Fibroblast of lung (primary cell): Measurements from ENCODE around the gene KRTAP4-12.

Experiments used
- EZH2 ChIP-seq: IDR thresholded peaks from 2 replicates; pipeline ENCODE4 v1.5.1; 2012; ENCODE audit warnings: low read length, control low read depth, mild to moderate bottlenecking; ENCODE audit errors: missing control alignments
- TF ChIP-seq, protein P1 (sequence below), 2 donors: IDR thresholded peaks in 1 of 2; conservative IDR thresholded peaks in 1 of 2; 1 replicate in 1 of 2; 2 replicates in 1 of 2; pipeline ENCODE4 v1.5.1; 2011 to 2012; ENCODE audit warnings: low read length in 2 of 2, control low read depth in 1 of 2, inconsistent platforms in 1 of 2, low read depth in 1 of 2, mild to moderate bottlenecking in 1 of 2

DNA sequence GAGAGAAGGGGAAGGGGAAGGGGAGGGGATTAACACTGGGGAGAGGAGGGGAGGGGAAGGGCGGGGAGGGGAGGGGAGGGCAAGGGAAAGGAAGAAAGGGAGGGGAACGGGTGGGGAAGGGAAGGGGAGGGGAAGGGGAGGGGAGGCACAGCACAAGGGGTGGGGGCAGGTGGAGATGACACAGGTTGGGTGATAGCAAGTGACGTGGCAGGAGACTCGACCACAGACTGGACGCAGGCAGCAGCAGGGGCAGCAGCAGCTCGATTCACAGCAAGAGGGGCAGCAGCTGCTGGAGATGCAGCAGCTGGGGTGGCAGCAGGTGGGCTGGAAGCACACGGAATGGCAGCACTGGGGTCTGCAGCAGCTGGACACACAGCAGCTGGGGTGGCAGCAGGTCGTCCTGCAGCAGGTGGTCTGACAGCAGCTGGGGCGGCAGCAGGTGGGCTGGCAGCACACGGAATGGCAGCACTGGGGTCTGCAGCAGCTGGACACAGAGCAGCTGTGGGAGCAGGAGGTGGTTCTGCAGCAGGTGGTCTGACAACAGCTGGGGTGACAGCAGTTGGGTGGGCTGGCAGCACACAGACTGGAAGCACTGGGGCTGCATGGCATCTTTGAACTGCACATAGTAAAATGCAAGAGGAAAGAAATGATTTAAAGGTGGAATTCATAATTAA is 22.3 kb downstream of the KRTAP4-12 start, which contains the start of gene KRTAP4-16:
- TF ChIP-seq, protein P1, sequence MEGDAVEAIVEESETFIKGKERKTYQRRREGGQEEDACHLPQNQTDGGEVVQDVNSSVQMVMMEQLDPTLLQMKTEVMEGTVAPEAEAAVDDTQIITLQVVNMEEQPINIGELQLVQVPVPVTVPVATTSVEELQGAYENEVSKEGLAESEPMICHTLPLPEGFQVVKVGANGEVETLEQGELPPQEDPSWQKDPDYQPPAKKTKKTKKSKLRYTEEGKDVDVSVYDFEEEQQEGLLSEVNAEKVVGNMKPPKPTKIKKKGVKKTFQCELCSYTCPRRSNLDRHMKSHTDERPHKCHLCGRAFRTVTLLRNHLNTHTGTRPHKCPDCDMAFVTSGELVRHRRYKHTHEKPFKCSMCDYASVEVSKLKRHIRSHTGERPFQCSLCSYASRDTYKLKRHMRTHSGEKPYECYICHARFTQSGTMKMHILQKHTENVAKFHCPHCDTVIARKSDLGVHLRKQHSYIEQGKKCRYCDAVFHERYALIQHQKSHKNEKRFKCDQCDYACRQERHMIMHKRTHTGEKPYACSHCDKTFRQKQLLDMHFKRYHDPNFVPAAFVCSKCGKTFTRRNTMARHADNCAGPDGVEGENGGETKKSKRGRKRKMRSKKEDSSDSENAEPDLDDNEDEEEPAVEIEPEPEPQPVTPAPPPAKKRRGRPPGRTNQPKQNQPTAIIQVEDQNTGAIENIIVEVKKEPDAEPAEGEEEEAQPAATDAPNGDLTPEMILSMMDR (conservative IDR thresholded peaks at IDR 0.05 in 1 of 2, IDR thresholded peaks at IDR 0.05 in 1 of 2; ENCODE audit: low read depth in 1 of 2, low read length in 2 of 2) = no peak
- TF ChIP-seq EZH2 = no peak
